Activated CD8-positive, alpha-beta T cell treated with anti-CD3 and anti-CD28 coated beads, Interleukin-2, amount 10 ng/mL, durations not matched to agents 7 days and 5 days (primary cell): Measurements from ENCODE around the gene GPR135. TPM values are rescaled to one million over a fixed set of nuclear protein-coding genes. Genes with fewer than 3 reads are reported as not detected.

Source experiments
- ATAC-seq: fragments of 150-1000 bp; cut with Tn5 transposase; one replicate; pipeline ENCODE4 v1.10.0; 2021; ENCODE audit warnings: moderate library complexity
- CTCF ChIA-PET: fragments of 350-600 bp; sonication (Branson Sonifier 250); formaldehyde crosslinking; loops from one replicate; lab custom pipeline; 2021; ENCODE audit warnings: antibody characterized with exemption; lab: Charles Lee
- POLR2A ChIA-PET: fragments of 350-600 bp; sonication (Branson Sonifier 250); formaldehyde crosslinking; loops from one replicate; lab custom pipeline; 2021; ENCODE audit warnings: antibody characterized with exemption; lab: Charles Lee
- DNase-seq: peaks from one replicate; pipeline ENCODE4 v3.0.0-alpha.2; 2020
- H3K27ac Mint-ChIP-seq: one replicate; pipeline ENCODE4 v1.8.0; 2021; ENCODE audit warnings: mild to moderate bottlenecking, mixed read lengths
- H3K27me3 Mint-ChIP-seq: one replicate; pipeline ENCODE4 v1.8.0; 2021; ENCODE audit warnings: low read depth, mixed read lengths
- H3K36me3 Mint-ChIP-seq: one replicate; pipeline ENCODE4 v1.8.0; 2021; ENCODE audit warnings: low read depth, mixed read lengths
- H3K4me1 Mint-ChIP-seq: one replicate; pipeline ENCODE4 v1.8.0; 2021; ENCODE audit warnings: low read depth, mixed read lengths
- H3K4me3 Mint-ChIP-seq: one replicate; pipeline ENCODE4 v1.8.0; 2021; ENCODE audit warnings: mild to moderate bottlenecking, mixed read lengths
- H3K9me3 Mint-ChIP-seq: one replicate; pipeline ENCODE4 v1.8.0; 2022; ENCODE audit warnings: mixed read lengths; ENCODE audit not compliant: insufficient read depth
- total RNA-seq, 2 experiments: library from RNA; stranded (reverse); gene quantifications; one replicate each; pipeline ENCODE4 v1.2.3, GENCODE V29; 2021

Gene GPR135
- total RNA-seq, result 1 to 10 TPM; 1.5 to 1.8 TPM

GRCh38 chr14:59465316-59466135 is at the start of gene GPR135:
TSS of gene GPR135 (minus strand) at chr14:59465380. CDS start at chr14:59465226, 154 bp downstream.
- CTCF ChIA-PET, result interaction anchor here (1.2 kb wide), 1 partner anchor 112 kb away, joined by 3 read pairs; no protein-coding TSS in a partner anchor
- H3K9me3 Mint-ChIP-seq, result no peaks in the 10 kb centered on the region
- H3K36me3 Mint-ChIP-seq, result peaks cover 4% of the 10 kb centered on the region
- POLR2A ChIA-PET, result interaction anchor here (1.0 to 1.9 kb wide), 2 partner anchors 13 to 19 kb away, joined by 3 to 6 read pairs; partner anchors contain the start of genes JKAMP and L3HYPDH
- H3K4me3 Mint-ChIP-seq, result peak within 1 kb of the TSS; percentile 78
- peak within 1 kb of the TSS; percentile 70 for H3K27ac Mint-ChIP-seq
- ATAC-seq (no peak), DNase-seq (peak; percentile 26)
- H3K27me3 Mint-ChIP-seq, result no peaks in the 10 kb centered on the region
- H3K4me1 Mint-ChIP-seq, result peaks cover 14% of the 10 kb centered on the region

DNA sequence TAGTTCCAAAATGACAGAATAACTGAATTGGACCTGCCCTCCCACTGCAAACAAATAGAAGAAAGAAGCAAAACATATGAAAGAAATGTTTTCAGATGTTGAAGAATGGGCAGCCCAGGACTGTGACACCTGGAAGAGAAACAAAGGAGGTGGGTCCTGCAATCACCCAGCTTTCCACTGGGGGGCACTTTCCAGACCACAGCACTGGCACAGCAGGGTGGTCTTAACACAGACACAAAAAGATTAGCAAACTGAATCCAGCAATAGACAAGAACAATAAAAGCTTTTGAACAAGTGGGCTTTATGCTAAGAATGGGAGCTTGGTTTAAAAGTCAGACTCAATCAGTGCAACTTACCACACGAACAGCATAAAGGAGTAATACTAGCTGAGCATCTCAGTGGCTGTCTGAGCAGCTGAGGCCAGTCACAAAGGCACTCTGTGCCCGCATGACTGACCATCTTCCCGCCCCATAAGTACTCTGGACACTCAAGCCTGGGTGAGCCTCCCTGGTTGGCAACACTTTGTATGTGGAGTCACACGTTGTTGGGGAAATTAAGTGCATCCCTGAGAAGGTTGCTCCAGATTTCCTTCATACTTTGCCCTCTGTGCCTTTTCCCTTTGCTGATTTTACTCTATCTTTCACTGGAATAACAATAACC is 46.9 kb upstream of the GPR135 start:
- ATAC-seq (no peak), DNase-seq (peak; percentile 24)
- no peak overlapping the region for H3K27ac Mint-ChIP-seq
- POLR2A ChIA-PET, result no interaction called here
- H3K9me3 Mint-ChIP-seq, result no peaks in the 10 kb centered on the region
- H3K4me3 Mint-ChIP-seq, result no peak overlapping the region
- no peaks in the 10 kb centered on the region for H3K4me1 Mint-ChIP-seq
- CTCF ChIA-PET, result interaction anchor here (1.0 to 2.3 kb wide), 4 partner anchors 65 to 672 kb away, joined by 3 to 8 read pairs (median 3); partner anchors contain the start of gene CCDC175
- peaks cover 2% of the 10 kb centered on the region for H3K36me3 Mint-ChIP-seq
- peaks cover 23% of the 10 kb centered on the region for H3K27me3 Mint-ChIP-seq

DNA sequence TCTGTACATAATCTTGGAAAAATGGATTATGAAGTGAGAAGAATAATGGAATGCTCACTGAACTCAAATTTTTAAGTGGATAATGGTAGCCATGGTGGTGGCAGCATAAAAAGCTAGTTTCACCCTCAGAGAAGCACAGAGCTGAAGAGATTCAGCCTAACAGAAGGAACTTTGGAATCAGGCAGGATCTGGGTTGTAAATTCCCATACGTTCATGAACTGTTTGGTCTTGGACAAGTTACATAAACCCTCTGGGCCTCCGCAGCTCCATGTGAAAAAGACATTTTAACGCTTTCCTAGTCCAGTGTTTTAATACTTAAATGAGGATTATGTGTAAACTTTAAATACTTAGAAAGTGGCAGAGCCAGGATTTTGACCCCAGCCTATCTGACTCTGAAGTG is 45.8 kb upstream of the GPR135 start:
- Mint-ChIP-seq H3K27ac (no peak overlapping the region), H3K9me3 (no peaks in the 10 kb centered on the region), H3K27me3 (peaks cover 19% of the 10 kb centered on the region), H3K4me3 (no peak overlapping the region), H3K36me3 (peaks cover 2% of the 10 kb centered on the region), H3K4me1 (no peaks in the 10 kb centered on the region)
- no peak for DNase-seq
- CTCF ChIA-PET, result interaction anchor here (1.0 kb wide), 1 partner anchor 27 kb away, joined by 3 read pairs; the partner anchor contains the start of genes JKAMP and L3HYPDH
- no peak for ATAC-seq
- POLR2A ChIA-PET, result no interaction called here

DNA sequence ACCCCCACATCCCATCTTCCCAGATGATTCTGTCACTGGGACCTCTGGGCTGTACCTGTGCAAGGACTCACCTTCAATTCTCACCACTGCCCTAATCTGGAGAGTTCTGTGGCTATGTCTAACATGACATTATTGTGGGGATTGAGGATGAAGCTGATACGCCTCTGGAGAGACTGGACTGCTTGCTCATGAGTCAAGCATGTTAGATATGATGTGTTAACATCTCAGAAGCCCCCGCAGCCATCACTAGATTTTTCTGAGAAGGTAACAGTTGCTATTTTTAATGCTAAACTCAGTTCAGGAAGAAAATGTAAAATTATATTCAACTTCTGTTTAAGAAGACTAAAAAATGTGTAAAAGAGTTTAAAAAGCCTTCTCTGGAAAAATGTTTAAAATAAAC is 44.8 kb upstream of the GPR135 start:
- no peak overlapping the region for H3K4me3 Mint-ChIP-seq
- H3K4me1 Mint-ChIP-seq, result peaks cover under 1% of the 10 kb centered on the region
- H3K36me3 Mint-ChIP-seq, result peaks cover 2% of the 10 kb centered on the region
- H3K27me3 Mint-ChIP-seq, result peaks cover 12% of the 10 kb centered on the region
- no peak overlapping the region for H3K27ac Mint-ChIP-seq
- ChIA-PET CTCF (interaction anchor here (1.0 to 1.3 kb wide), 2 partner anchors 26 to 67 kb away, joined by 3 read pairs; partner anchors contain the start of genes CCDC175, JKAMP and L3HYPDH), POLR2A (interaction anchor here (0.6 kb wide), 1 partner anchor 67 kb away, joined by 3 read pairs; the partner anchor contains the start of gene CCDC175)
- DNase-seq, result no peak
- no peak for ATAC-seq
- no peaks in the 10 kb centered on the region for H3K9me3 Mint-ChIP-seq

GRCh38 chr14:59509101-59509500 is 43.9 kb upstream of the GPR135 start:
- H3K4me3 Mint-ChIP-seq, result no peak overlapping the region
- ATAC-seq (no peak), DNase-seq (no peak)
- H3K27ac Mint-ChIP-seq, result no peak overlapping the region
- no peaks in the 10 kb centered on the region for H3K9me3 Mint-ChIP-seq
- peaks cover 12% of the 10 kb centered on the region for H3K27me3 Mint-ChIP-seq
- H3K36me3 Mint-ChIP-seq, result peaks cover 4% of the 10 kb centered on the region
- CTCF ChIA-PET, result interaction anchor here (1.3 kb wide), 1 partner anchor 68 kb away, joined by 3 read pairs; the partner anchor contains the start of gene CCDC175
- POLR2A ChIA-PET, result no interaction called here
- H3K4me1 Mint-ChIP-seq, result peaks cover 8% of the 10 kb centered on the region

DNA sequence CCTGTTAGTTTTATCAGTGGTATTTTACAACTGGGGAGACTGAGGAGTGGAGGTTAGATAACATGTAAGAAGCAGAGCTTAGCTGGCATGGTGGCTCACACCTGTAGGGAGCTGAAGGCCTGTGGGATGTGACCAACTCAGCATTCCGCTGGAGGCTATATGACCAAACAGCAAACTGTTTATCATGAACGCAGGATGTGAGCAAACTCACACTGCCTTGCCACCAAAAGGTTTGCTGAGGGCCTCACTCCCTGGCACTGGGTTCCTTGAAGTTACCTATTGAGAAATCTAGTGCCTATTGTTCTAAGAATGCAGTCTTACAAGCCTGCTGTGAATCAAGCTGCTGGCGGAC is 42.5 kb upstream of the GPR135 start:
- Mint-ChIP-seq H3K27me3 (peaks cover 12% of the 10 kb centered on the region), H3K27ac (no peak overlapping the region), H3K4me3 (no peak overlapping the region), H3K4me1 (peaks cover 11% of the 10 kb centered on the region), H3K36me3 (peaks cover 13% of the 10 kb centered on the region), H3K9me3 (no peaks in the 10 kb centered on the region)
- no peak for DNase-seq
- ChIA-PET POLR2A (no interaction called here), CTCF (interaction anchor here (0.9 to 2.1 kb wide), 11 partner anchors 13 to 680 kb away, joined by 3 to 28 read pairs (median 5); partner anchors contain the start of genes CCDC175, JKAMP and L3HYPDH)
- ATAC-seq, result no peak

- Mint-ChIP-seq H3K27ac (no peak overlapping the region), H3K4me3 (no peak overlapping the region), H3K36me3 (peaks cover 16% of the 10 kb centered on the region), H3K27me3 (peaks cover 12% of the 10 kb centered on the region), H3K4me1 (peaks cover 11% of the 10 kb centered on the region), H3K9me3 (no peaks in the 10 kb centered on the region)
- POLR2A ChIA-PET, result no interaction called here
- DNase-seq (peak; percentile 70), ATAC-seq (peak; percentile 90)
- CTCF ChIA-PET, result interaction anchor here (0.6 to 2.1 kb wide), 15 partner anchors 10 to 680 kb away, joined by 3 to 28 read pairs (median 5); partner anchors contain the start of genes CCDC175, JKAMP and L3HYPDH
Observed at GRCh38 chr14:59507063-59507751, 42.0 kb upstream of the GPR135 start.

- H3K27me3 Mint-ChIP-seq, result no peaks in the 10 kb centered on the region
- H3K9me3 Mint-ChIP-seq, result no peaks in the 10 kb centered on the region
- H3K27ac Mint-ChIP-seq, result no peak overlapping the region
- H3K4me3 Mint-ChIP-seq, result no peak overlapping the region
- H3K36me3 Mint-ChIP-seq, result peaks cover 21% of the 10 kb centered on the region
- CTCF ChIA-PET, result interaction anchor here (0.9 to 1.6 kb wide), 2 partner anchors 74 to 681 kb away, joined by 3 to 6 read pairs; no protein-coding TSS in a partner anchor
- DNase-seq, result no peak
- peaks cover 11% of the 10 kb centered on the region for H3K4me1 Mint-ChIP-seq
- no peak for ATAC-seq
- POLR2A ChIA-PET, result no interaction called here
Observed at GRCh38 chr14:59503256-59503655, 38.1 kb upstream of the GPR135 start.

- POLR2A ChIA-PET, result interaction anchor here (1.1 kb wide), 1 partner anchor 22 kb away, joined by 3 read pairs; no protein-coding TSS in a partner anchor
- CTCF ChIA-PET, result no interaction called here
- DNase-seq (no peak), ATAC-seq (no peak)
- Mint-ChIP-seq H3K9me3 (no peaks in the 10 kb centered on the region), H3K27ac (no peak overlapping the region), H3K4me3 (no peak overlapping the region), H3K36me3 (peaks cover 32% of the 10 kb centered on the region), H3K27me3 (no peaks in the 10 kb centered on the region), H3K4me1 (peaks cover 11% of the 10 kb centered on the region)
Observed at GRCh38 chr14:59500732-59501131, 35.6 kb upstream of the GPR135 start.

DNA sequence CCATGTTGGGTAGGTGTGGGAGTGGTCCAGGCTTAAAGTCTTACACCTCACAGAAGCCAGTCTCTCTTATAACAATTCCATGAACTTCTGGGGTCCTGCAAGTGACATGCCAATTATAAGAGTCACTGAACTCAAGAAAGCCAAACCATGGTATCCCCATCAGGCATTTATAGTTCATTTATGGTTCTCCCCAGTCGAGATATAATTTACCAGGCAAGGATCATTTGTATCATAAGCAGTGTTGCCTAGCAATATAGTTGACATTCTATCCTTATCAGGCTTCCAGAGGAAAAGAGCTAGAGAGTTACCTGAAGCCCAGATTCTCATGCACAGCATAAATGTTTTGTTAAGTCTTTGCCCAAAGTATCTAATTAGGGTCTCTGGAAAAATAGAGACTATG is 27.2 kb upstream of the GPR135 start:
- peaks cover 29% of the 10 kb centered on the region for H3K4me1 Mint-ChIP-seq
- CTCF ChIA-PET, result interaction anchor here (1.4 kb wide), 1 partner anchor 15 kb away, joined by 3 read pairs; no protein-coding TSS in a partner anchor
- no peaks in the 10 kb centered on the region for H3K9me3 Mint-ChIP-seq
- H3K27me3 Mint-ChIP-seq, result no peaks in the 10 kb centered on the region
- DNase-seq (no peak), ATAC-seq (no peak)
- POLR2A ChIA-PET, result interaction anchor here (0.8 to 1.5 kb wide), 2 partner anchors 8 to 10 kb away, joined by 3 to 4 read pairs; partner anchors contain the start of genes JKAMP and L3HYPDH
- peaks cover 60% of the 10 kb centered on the region for H3K36me3 Mint-ChIP-seq
- H3K4me3 Mint-ChIP-seq, result no peak overlapping the region
- no peak overlapping the region for H3K27ac Mint-ChIP-seq

DNA sequence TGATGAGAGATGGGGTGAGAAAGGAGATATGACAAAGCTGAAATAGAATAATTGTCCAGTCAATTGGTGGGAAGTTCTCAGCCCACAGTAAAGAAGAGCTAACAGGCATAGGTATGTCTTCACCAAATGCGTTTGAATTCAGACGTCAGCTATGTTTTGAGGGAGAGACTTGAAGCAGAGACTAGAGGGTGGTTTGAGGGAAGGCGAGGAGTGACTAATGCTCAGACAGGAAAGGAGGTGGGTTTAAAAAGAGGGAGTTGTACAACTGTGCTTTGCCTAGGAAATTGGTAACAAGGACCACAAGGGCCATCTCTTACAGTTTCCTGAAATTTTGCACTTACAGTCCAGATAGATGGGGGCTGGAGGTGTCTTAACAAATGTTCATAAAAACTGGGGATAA is 25.6 kb upstream of the GPR135 start:
- H3K4me3 Mint-ChIP-seq, result no peak overlapping the region
- H3K27ac Mint-ChIP-seq, result no peak overlapping the region
- CTCF ChIA-PET, result no interaction called here
- no peak for DNase-seq
- no peak for ATAC-seq
- H3K9me3 Mint-ChIP-seq, result no peaks in the 10 kb centered on the region
- H3K27me3 Mint-ChIP-seq, result no peaks in the 10 kb centered on the region
- POLR2A ChIA-PET, result no interaction called here
- H3K4me1 Mint-ChIP-seq, result peaks cover 34% of the 10 kb centered on the region
- H3K36me3 Mint-ChIP-seq, result peaks cover 52% of the 10 kb centered on the region
